Transverse colon (tissue), 4 donors: ENCODE data around the gene FOXA1. TPM values are rescaled to one million over a fixed set of nuclear protein-coding genes. Genes with fewer than 3 reads are reported as not detected.

Source experiments
- DNase-seq: peaks from one replicate; pipeline ENCODE4 v3.0.0-alpha.2; 2019
- H3K27ac ChIP-seq, 4 donors: fragments of 200-600 bp; sonication (generic); 2 replicates each; pipeline ENCODE4 v1.5.1; 2016 to 2018; ENCODE audit warnings: inconsistent platforms in 4 of 4
- H3K27me3 ChIP-seq: fragments of 200-600 bp; sonication (generic); 2 replicates; pipeline ENCODE4 v1.5.1; 2017; ENCODE audit warnings: inconsistent platforms
- H3K36me3 ChIP-seq, 4 donors: fragments of 200-600 bp; sonication (generic); 2 replicates each; pipeline ENCODE4 v1.5.1; 2017 to 2019; ENCODE audit warnings: inconsistent platforms in 4 of 4
- H3K4me1 ChIP-seq, 4 donors: fragments of 200-600 bp; sonication (generic); 2 replicates each; pipeline ENCODE4 v1.5.1; 2017 to 2020; ENCODE audit warnings: inconsistent platforms in 4 of 4
- H3K4me3 ChIP-seq, 4 donors: fragments of 200-600 bp; sonication (generic); 1 replicate in 1 of 4; 2 replicates in 3 of 4; pipeline versions ENCODE4 v1.5.1 to v1.6.1; 2017 to 2019; ENCODE audit warnings: inconsistent platforms in 4 of 4
- H3K9me3 ChIP-seq, 2 donors: fragments of 200-600 bp; sonication (generic); 2 replicates each; pipeline ENCODE4 v1.5.1; 2017 to 2019; ENCODE audit warnings: inconsistent platforms in 2 of 2
- EP300 ChIP-seq: sonication (generic); formaldehyde crosslinking; IDR thresholded peaks from one replicate; pipeline ENCODE4 v1.6.1; 2017; ENCODE audit warnings: antibody characterized with exemption, low read depth
- POLR2A ChIP-seq: fragments of 450-650 bp; IDR thresholded peaks from one replicate; pipeline ENCODE4 v1.6.1; 2016; ENCODE audit warnings: antibody characterized with exemption, mild to moderate bottlenecking, moderate library complexity
- POLR2AphosphoS5 ChIP-seq, 3 donors: sonication (generic); formaldehyde crosslinking; IDR thresholded peaks; one replicate each; pipeline ENCODE4 v1.6.1; 2016; ENCODE audit warnings: antibody characterized with exemption in 3 of 3
- WGBS, 2 donors: methylation state at CpG; one replicate each; pipeline ENCODE4 v1.1.5; 2018; ENCODE audit warnings: low coverage in 1 of 2; 5-methylcytosine and 5-hydroxymethylcytosine counted together
- in situ Hi-C, 4 donors: fragments of 200-750 bp; cut with MboI; loops; one replicate each; pipeline versions ENCODE4 v1.15.0 to v1.15.1; 2017; ENCODE audit warnings: low sequenced_read_pairs in 3 of 4, low pct_ligation_motif_present in 1 of 4, low pct_unique_long_range_greater_than_20kb in 1 of 4
- intact Hi-C: fragments of 100-400 bp; cut with DNase I; formaldehyde crosslinking; loops from one replicate; pipeline ENCODE4 v1.15.1; 2023; ENCODE audit warnings: low total_unique reads
- total RNA-seq, 4 donors: library from RNA; depleted of rRNA; stranded (reverse); fragments of >200 nt; gene quantifications; one replicate each; pipeline ENCODE4 v1.1.0, GENCODE V29; 2016
- TF ChIP-seq, protein P1 (sequence below), 5 experiments: fragments of 200-600 bp in 3 of 5; fragments of 450-650 bp in 2 of 5; sonication (generic) in 3 of 5; IDR thresholded peaks; 1 replicate in 2 of 5; 2 replicates in 3 of 5; pipeline ENCODE4 v1.5.1; 2016 to 2017; ENCODE audit warnings: antibody characterized with exemption in 5 of 5, inconsistent platforms in 3 of 5, mild to moderate bottlenecking in 2 of 5, moderate library complexity in 1 of 5

FOXA1 gene
- total RNA-seq, 4 donors from 2014 or later, result 53.2 to 157 (median 71.4) TPM

- no peaks in the 10 kb centered on the region for H3K36me3 ChIP-seq
- WGBS, 2 donors, result 82 to 86% methylated on average over 2 of the region's 2 CpGs
- in situ Hi-C loops (loop anchor here in 1 of 4 donors (10.0 kb wide), 1 partner anchor 335 kb away; no protein-coding TSS in a partner anchor), intact Hi-C loops (no loop called here)
- H3K27me3 ChIP-seq, result peaks cover 30% of the 10 kb centered on the region
- no peak overlapping the region for H3K27ac ChIP-seq
- H3K4me1 ChIP-seq, result peaks cover under 1 to 17% (median 13%) of the 10 kb centered on the region in 4 donors
- DNase-seq, result no peak
- H3K9me3 ChIP-seq, result no peaks in the 10 kb centered on the region
- TF ChIP-seq POLR2A (no peak), EP300 (no peak), POLR2AphosphoS5 (IDR thresholded peaks at IDR 0.05) (no peak)
- TF ChIP-seq, protein P1, sequence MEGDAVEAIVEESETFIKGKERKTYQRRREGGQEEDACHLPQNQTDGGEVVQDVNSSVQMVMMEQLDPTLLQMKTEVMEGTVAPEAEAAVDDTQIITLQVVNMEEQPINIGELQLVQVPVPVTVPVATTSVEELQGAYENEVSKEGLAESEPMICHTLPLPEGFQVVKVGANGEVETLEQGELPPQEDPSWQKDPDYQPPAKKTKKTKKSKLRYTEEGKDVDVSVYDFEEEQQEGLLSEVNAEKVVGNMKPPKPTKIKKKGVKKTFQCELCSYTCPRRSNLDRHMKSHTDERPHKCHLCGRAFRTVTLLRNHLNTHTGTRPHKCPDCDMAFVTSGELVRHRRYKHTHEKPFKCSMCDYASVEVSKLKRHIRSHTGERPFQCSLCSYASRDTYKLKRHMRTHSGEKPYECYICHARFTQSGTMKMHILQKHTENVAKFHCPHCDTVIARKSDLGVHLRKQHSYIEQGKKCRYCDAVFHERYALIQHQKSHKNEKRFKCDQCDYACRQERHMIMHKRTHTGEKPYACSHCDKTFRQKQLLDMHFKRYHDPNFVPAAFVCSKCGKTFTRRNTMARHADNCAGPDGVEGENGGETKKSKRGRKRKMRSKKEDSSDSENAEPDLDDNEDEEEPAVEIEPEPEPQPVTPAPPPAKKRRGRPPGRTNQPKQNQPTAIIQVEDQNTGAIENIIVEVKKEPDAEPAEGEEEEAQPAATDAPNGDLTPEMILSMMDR (IDR thresholded peaks at IDR 0.05), result no peak
- H3K4me3 ChIP-seq, result no peak overlapping the region
Observed at GRCh38 chr14:37580146-37580545, 14.9 kb downstream of the FOXA1 start.

DNA sequence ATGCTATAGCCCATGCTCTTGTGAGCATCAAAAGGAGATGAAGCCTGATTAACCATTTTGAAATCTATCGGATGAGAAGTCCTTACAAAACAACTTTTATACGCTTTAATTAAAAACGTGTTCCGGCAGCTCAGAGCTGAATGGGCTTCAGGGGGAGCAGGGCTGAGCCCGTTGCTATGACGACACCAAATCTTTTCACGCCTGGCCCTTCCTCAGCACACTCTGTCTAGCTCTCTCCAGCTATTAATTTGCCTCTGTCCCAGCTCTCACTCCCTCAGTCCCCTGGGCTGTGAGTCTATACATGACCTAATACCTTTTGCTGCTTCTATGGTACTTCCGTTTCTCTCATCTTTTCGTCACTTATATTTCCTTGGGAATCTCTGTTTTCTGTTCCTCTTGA, 15.8 kb downstream of the FOXA1 start:
- TF ChIP-seq EP300 (no peak), POLR2AphosphoS5 (IDR thresholded peaks at IDR 0.05) (no peak), POLR2A (no peak)
- TF ChIP-seq, protein P1 (IDR thresholded peaks at IDR 0.05), result no peak
- WGBS, 2 donors, result 67 to 78% methylated on average over 8 to 9 of the region's 9 CpGs
- no peak for DNase-seq
- no peaks in the 10 kb centered on the region for H3K9me3 ChIP-seq
- intact Hi-C loops (no loop called here), in situ Hi-C loops (no loop called here)
- H3K27ac ChIP-seq, result no peak overlapping the region
- H3K4me3 ChIP-seq, result no peak overlapping the region
- peaks cover 0 to 8% (median 5%) of the 10 kb centered on the region in 4 donors for H3K4me1 ChIP-seq
- H3K27me3 ChIP-seq, result peaks cover 26% of the 10 kb centered on the region
- H3K36me3 ChIP-seq, result no peaks in the 10 kb centered on the region

DNA sequence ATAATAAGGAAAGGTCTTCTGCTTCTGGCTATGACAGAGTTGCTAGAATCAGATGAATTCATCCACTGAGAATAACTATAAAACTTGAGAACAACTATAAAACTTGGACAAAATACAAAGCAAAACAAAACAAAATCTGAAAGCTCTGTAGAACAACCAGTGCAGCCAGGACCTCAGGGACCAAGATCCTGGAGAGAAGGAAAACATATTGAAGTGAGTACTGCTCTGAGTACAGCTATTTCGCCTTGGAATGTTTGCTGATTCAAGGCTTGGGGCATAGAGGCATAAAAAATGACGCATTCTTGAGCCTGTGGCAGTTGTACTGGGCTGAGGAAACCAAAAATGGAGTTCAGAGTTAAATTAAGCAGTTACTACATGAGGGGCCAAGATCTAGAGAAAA, 21.7 kb downstream of the FOXA1 start:
- H3K36me3 ChIP-seq, result no peaks in the 10 kb centered on the region
- peaks cover 7% of the 10 kb centered on the region for H3K27me3 ChIP-seq
- intact Hi-C loops, result no loop called here
- no peak for TF ChIP-seq EP300
- TF ChIP-seq POLR2A, result no peak
- TF ChIP-seq POLR2AphosphoS5 (IDR thresholded peaks at IDR 0.05), result no peak
- TF ChIP-seq, protein P1 (IDR thresholded peaks at IDR 0.05), result no peak
- H3K27ac ChIP-seq, result no peak overlapping the region
- no peak for DNase-seq
- no peak overlapping the region for H3K4me3 ChIP-seq
- H3K9me3 ChIP-seq, result no peaks in the 10 kb centered on the region
- WGBS, 2 donors, result 54 to 75% methylated on average over 2 of the region's 2 CpGs
- no peaks in the 10 kb centered on the region for H3K4me1 ChIP-seq
- in situ Hi-C loops, result loop anchor here in 1 of 4 donors (25.0 kb wide), 1 partner anchor 311 kb away; no protein-coding TSS in a partner anchor

GRCh38 chr14:37571391-37571790, 23.7 kb downstream of the FOXA1 start:
- intact Hi-C loops, result no loop called here
- no peak for DNase-seq
- H3K4me1 ChIP-seq, result peaks cover 0 to 8% (median 3%) of the 10 kb centered on the region in 4 donors
- 85 to 88% methylated on average over 4 of the region's 4 CpGs for WGBS, 2 donors
- no peak overlapping the region for H3K4me3 ChIP-seq
- no peaks in the 10 kb centered on the region for H3K36me3 ChIP-seq
- H3K9me3 ChIP-seq, result no peaks in the 10 kb centered on the region
- peaks cover 7% of the 10 kb centered on the region for H3K27me3 ChIP-seq
- in situ Hi-C loops, result loop anchor here in 1 of 4 donors (25.0 kb wide), 1 partner anchor 309 kb away; no protein-coding TSS in a partner anchor
- no peak for TF ChIP-seq POLR2AphosphoS5 (IDR thresholded peaks at IDR 0.05)
- no peak for TF ChIP-seq EP300
- TF ChIP-seq, protein P1 (IDR thresholded peaks at IDR 0.05), result no peak
- no peak for TF ChIP-seq POLR2A
- no peak overlapping the region for H3K27ac ChIP-seq
